Brain microvascular endothelial cell (primary cell): ENCODE results near the gene ANXA2.
"Not testable (repeated sequence)": the region's sequence is repeated elsewhere in the genome, so short reads cannot be mapped to it uniquely, and the experiment has no call there.

ENCODE experiments used
- DNase-seq: peaks from one replicate; pipeline ENCODE4 v3.0.0-alpha.2; 2020
- H3K27ac ChIP-seq: fragments of 250-450 bp; sonication (Bioruptor Pico); 2 replicates; pipeline ENCODE4 v1.5.1; 2020; ENCODE audit warnings: mild to moderate bottlenecking, moderate library complexity
- H3K27me3 ChIP-seq: fragments of 250-450 bp; sonication (Bioruptor Pico); replicated peaks from 2 replicates; pipeline ENCODE4 v1.5.1; 2020; ENCODE audit warnings: mild to moderate bottlenecking
- H3K36me3 ChIP-seq: fragments of 250-450 bp; sonication (Bioruptor Pico); replicated peaks from 2 replicates; pipeline ENCODE4 v1.5.1; 2020; ENCODE audit warnings: mild to moderate bottlenecking
- H3K4me3 ChIP-seq: 2 replicates; pipeline ENCODE4 v1.5.1; 2011; ENCODE audit warnings: low read depth, mild to moderate bottlenecking, control low read depth, low read length, moderate library complexity
- in situ Hi-C: cut with HindIII; loops from 2 replicates; pipeline ENCODE4 v1.10.0; 2017; ENCODE audit warnings: low sequenced_read_pairs, low pct_ligation_motif_present
- TF ChIP-seq, protein P1 (sequence below): IDR thresholded peaks from 2 replicates; pipeline ENCODE4 v1.5.1; 2011; ENCODE audit warnings: low read depth, mild to moderate bottlenecking, moderate library complexity, low read length, control low read depth, inconsistent platforms; ENCODE audit errors: missing control alignments

ANXA2 gene

DNA sequence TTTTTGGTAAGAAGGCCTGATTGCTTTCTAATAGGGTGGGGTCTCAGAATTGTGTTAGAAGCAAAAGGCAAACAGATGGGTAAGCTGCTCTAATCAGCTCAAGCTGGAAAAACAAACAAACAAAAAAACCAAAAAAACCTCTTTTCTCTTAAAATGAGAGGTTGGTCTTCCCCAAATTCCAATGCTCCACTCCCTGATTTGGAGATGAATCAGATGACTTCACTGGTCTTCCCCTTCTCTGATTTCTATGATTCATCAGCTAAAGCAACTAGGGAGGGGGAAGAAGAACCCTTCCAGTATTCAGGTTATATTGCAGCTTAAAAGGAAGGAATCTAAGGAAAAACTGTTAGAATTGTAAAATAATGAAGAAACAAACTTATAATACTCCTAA is 9.6 kb upstream of the ANXA2 start:
- Histone ChIP-seq H3K27me3 (no peaks in the 10 kb centered on the region), H3K4me3 (no peak overlapping the region), H3K27ac (peak overlapping the region; percentile 55), H3K36me3 (no peaks in the 10 kb centered on the region)
- TF ChIP-seq, protein P1, sequence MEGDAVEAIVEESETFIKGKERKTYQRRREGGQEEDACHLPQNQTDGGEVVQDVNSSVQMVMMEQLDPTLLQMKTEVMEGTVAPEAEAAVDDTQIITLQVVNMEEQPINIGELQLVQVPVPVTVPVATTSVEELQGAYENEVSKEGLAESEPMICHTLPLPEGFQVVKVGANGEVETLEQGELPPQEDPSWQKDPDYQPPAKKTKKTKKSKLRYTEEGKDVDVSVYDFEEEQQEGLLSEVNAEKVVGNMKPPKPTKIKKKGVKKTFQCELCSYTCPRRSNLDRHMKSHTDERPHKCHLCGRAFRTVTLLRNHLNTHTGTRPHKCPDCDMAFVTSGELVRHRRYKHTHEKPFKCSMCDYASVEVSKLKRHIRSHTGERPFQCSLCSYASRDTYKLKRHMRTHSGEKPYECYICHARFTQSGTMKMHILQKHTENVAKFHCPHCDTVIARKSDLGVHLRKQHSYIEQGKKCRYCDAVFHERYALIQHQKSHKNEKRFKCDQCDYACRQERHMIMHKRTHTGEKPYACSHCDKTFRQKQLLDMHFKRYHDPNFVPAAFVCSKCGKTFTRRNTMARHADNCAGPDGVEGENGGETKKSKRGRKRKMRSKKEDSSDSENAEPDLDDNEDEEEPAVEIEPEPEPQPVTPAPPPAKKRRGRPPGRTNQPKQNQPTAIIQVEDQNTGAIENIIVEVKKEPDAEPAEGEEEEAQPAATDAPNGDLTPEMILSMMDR, result no peak
- in situ Hi-C loops, result no loop called here
- DNase-seq, result no peak

DNA sequence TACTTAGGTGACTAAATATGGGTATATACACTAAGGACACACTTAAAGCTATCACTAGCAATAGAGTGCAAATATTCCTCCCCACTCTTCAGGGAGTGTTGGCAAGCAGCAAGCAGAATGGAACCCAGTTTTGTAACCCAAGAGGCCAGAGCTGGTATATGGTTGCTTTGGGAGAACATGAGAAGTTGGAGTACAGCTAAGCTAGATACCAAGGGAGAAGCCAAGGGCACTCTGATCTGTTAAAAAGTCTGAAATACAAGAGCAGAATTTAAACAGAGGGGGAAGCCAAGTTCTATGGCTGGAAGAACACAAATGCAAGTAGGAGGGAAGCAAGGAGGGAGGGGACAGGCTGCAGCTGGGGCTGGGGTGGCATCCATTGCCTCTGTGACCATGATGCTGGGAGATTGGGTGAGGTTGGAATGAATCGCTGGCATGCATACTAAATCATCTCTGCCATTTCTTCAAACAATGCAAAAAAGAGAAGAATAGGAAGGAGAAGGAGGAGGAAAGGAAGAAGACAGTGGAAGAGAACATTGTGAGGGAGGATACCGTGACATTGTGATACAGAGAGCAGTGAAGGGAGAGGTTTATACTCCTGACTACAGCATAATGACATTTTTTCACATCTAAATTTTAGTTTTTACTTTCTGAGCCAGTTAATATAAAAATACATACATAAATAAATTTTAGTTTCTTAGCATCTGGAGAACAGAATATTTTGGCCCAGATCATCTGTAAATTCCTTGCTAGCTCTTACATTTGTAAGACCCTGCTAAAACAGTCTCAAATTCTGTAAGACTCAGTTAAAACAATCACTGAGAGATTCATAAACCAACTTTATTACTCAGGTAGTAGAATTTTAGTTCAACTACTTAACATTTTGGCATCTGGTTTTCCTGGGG is 9.0 kb upstream of the ANXA2 start:
- peak overlapping the region; percentile 55 for H3K27ac ChIP-seq
- TF ChIP-seq, protein P1, result no peak
- no peaks in the 10 kb centered on the region for H3K27me3 ChIP-seq
- no peak overlapping the region for H3K4me3 ChIP-seq
- in situ Hi-C loops, result no loop called here
- H3K36me3 ChIP-seq, result no peaks in the 10 kb centered on the region
- DNase-seq, result no peak

DNA sequence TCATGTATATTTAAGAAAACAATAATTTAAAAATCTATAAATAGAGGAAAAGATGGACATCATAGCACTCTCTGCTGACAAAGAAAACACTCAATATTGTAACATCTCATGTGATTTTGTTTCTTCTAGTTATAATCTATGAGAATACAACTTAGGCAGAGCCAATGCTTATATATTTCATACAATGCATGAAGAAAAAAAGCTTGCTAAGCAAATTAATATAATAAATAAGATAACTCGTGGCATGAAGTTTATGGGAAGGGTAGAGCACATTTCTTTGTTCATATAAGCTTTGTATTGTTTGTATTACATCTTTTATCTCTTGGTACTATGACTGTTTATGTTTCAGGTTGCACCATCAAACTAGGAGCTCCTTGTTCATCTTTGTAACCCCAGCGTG is 7.6 kb upstream of the ANXA2 start:
- in situ Hi-C loops, result no loop called here
- no peak for DNase-seq
- Histone ChIP-seq H3K27ac (no peak overlapping the region), H3K36me3 (no peaks in the 10 kb centered on the region), H3K4me3 (no peak overlapping the region), H3K27me3 (no peaks in the 10 kb centered on the region)
- TF ChIP-seq, protein P1, result no peak

DNA sequence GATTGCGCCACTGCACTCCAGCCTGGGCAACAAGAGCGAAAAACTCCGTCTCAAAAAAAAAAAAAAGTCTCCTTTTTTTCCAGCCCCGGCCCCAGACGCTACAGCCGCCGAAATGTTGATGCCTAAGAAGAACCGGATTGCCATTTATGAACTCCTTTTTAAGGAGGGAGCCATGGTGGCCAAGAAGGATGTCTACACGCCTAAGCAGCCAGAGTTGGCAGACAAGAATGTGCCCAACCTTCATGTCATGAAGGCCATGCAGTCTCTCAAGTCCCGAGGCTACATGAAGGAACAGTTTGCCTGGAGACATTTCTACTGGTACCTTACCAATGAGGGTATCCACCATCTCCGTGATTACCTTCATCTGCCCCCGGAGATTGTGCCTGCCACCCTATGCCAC is 6.6 kb upstream of the ANXA2 start:
- H3K36me3 ChIP-seq, H3K27me3 ChIP-seq, H3K4me3 ChIP-seq, DNase-seq, in situ Hi-C loops, H3K27ac ChIP-seq: not testable (repeated sequence)

DNA sequence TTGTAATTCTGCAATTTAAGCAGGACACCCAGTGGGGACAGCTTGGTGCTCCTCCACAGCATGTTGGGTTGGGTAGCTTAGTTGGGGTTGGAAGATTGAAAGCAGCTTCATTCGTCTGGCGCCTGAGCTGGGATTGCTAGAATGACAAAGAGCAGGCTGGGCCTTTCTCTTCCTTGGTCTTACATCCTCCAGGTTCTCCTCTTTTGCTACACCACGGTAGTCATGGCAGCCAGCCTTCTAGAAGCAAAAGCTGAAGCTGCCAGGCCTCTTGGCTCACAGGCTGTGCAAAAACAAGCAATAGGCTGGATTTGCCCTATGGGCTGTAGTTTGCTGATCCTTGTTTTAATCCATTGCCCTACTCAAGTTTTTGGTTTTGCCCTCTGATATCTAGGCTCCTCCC is 3.2 kb upstream of the ANXA2 start:
- in situ Hi-C loops, result no loop called here
- peaks cover 18% of the 10 kb centered on the region for H3K36me3 ChIP-seq
- no peak overlapping the region for H3K4me3 ChIP-seq
- peak overlapping the region; percentile 99 for H3K27ac ChIP-seq
- H3K27me3 ChIP-seq, result no peaks in the 10 kb centered on the region
- no peak for DNase-seq
- TF ChIP-seq, protein P1, result no peak

DNA sequence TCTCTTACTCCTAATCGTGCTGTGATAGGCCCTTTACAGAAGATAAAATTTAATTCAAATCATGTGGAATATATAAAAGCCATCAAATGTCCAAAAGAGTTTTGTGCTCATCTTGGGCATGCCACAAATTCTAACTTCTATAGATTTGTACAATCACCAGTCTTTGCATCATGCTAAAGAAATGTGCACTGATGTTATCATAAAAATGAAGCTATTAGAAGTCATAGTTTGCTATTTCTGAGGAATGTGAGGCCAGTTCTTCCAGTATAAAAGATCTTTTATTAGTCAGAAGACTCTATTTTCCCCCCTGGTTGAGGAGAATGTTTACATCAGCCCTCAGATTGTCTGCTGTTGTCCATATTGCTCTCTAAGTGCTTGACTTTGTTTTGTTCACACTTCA is 2.1 kb upstream of the ANXA2 start:
- Histone ChIP-seq H3K36me3 (peaks cover 28% of the 10 kb centered on the region), H3K27ac (peak overlapping the region; percentile 99), H3K4me3 (no peak overlapping the region), H3K27me3 (no peaks in the 10 kb centered on the region)
- no peak for DNase-seq
- TF ChIP-seq, protein P1, result no peak
- in situ Hi-C loops, result no loop called here
